ENCODE results near the gene FBXL22.

FBXL22 gene

DNA sequence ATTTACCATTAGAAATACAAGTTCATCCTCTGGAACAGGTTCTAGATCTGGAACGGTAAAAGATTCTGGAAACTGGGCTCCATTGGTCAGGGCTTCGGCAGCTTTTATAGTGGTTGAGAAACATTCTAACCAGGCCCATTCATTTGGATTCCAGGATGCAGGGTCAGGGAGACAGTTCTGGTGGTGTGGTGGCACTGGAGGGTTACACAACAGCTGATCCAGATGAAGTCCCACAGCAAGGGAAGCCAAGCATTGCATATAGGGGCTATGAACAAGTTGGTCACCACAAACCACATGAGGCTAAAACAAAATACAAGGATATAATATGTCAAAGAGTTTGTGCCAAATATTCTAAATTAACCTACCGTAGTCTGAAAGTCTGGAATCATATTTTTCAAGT, 43.0 kb downstream of the FBXL22 start:
- Histone ChIP-seq H3K27ac (ENCODE audit: low read length) (no peak overlapping the region), H3K4me1 (ENCODE audit: low read length) (peaks cover 13% of the 10 kb centered on the region), H2AFZ (ENCODE audit: low read depth, low read length) (no peak overlapping the region), H3K9me3 (ENCODE audit: insufficient read depth, low read length) (no peaks in the 10 kb centered on the region), H3K36me3 (replicated peaks; ENCODE audit: low read depth, low read length) (peaks cover 49% of the 10 kb centered on the region), H3K4me3 (ENCODE audit: low read length) (no peak overlapping the region), H3K79me2 (ENCODE audit: low read length) (no peaks in the 10 kb centered on the region), H3K9ac (ENCODE audit: low read length) (no peak overlapping the region), H3K4me2 (ENCODE audit: low read length) (no peak overlapping the region), H3K27me3 (ENCODE audit: low read depth, low read length) (no peaks in the 10 kb centered on the region), H4K20me1 (ENCODE audit: insufficient read depth, low read length) (no peaks in the 10 kb centered on the region)
- TF ChIP-seq, protein P1, sequence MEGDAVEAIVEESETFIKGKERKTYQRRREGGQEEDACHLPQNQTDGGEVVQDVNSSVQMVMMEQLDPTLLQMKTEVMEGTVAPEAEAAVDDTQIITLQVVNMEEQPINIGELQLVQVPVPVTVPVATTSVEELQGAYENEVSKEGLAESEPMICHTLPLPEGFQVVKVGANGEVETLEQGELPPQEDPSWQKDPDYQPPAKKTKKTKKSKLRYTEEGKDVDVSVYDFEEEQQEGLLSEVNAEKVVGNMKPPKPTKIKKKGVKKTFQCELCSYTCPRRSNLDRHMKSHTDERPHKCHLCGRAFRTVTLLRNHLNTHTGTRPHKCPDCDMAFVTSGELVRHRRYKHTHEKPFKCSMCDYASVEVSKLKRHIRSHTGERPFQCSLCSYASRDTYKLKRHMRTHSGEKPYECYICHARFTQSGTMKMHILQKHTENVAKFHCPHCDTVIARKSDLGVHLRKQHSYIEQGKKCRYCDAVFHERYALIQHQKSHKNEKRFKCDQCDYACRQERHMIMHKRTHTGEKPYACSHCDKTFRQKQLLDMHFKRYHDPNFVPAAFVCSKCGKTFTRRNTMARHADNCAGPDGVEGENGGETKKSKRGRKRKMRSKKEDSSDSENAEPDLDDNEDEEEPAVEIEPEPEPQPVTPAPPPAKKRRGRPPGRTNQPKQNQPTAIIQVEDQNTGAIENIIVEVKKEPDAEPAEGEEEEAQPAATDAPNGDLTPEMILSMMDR (IDR thresholded peaks at IDR 0.05; ENCODE audit: low read depth, low read length): no peak
- TF ChIP-seq EZH2phosphoT487 (IDR thresholded peaks at IDR 0.05; ENCODE audit: low read depth): no peak
